Mesangial cell (primary cell): ENCODE results near the gene LGR4. TPM values are rescaled to one million over a fixed set of nuclear protein-coding genes. Genes with fewer than 3 reads are reported as not detected.

Experiments used
- total RNA-seq: library from RNA; depleted of rRNA; stranded (reverse); fragments of >200 nt; gene quantifications from 2 replicates; pipeline ENCODE4 v1.2.3, GENCODE V29; 2015

Gene LGR4, protein sequence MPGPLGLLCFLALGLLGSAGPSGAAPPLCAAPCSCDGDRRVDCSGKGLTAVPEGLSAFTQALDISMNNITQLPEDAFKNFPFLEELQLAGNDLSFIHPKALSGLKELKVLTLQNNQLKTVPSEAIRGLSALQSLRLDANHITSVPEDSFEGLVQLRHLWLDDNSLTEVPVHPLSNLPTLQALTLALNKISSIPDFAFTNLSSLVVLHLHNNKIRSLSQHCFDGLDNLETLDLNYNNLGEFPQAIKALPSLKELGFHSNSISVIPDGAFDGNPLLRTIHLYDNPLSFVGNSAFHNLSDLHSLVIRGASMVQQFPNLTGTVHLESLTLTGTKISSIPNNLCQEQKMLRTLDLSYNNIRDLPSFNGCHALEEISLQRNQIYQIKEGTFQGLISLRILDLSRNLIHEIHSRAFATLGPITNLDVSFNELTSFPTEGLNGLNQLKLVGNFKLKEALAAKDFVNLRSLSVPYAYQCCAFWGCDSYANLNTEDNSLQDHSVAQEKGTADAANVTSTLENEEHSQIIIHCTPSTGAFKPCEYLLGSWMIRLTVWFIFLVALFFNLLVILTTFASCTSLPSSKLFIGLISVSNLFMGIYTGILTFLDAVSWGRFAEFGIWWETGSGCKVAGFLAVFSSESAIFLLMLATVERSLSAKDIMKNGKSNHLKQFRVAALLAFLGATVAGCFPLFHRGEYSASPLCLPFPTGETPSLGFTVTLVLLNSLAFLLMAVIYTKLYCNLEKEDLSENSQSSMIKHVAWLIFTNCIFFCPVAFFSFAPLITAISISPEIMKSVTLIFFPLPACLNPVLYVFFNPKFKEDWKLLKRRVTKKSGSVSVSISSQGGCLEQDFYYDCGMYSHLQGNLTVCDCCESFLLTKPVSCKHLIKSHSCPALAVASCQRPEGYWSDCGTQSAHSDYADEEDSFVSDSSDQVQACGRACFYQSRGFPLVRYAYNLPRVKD
- total RNA-seq = 27.2 and 41.5 TPM in 2 replicates

DNA sequence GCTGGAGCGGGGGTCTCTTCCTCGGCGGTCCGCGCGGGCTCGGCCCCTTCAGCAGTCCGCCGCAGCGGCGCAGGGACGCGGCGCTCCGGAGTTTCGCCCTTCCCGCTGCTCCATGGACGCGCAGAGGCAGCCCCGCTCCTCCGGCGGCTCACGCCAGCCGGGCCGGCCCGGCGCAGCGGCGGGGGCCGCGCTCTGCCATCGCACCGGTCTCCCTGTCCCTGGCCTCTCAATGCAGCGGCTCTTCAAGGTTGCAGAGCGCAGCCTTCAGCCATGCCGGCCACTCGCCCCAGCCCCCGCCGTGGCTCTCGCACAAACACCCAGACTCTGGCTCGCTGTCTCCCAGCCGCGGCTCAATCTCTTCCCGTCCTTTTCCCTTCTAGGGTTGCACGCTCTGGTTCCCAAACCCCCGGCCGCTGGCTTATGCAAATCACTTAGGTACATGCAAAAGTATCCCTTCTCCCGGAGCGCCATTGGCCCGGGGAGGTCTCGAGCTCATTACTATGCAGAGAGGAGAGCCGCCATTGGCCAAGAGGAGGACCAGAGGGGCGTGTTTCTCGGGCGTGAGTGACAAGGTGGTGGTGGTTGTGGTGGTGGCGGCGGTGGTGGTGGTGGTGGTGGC is at the start of gene LGR4:
Gene LGR4, minus strand, starts transcription at position 393 of the 619 bp plus-strand sequence. CDS start 488 bp downstream, outside the sequence.

DNA sequence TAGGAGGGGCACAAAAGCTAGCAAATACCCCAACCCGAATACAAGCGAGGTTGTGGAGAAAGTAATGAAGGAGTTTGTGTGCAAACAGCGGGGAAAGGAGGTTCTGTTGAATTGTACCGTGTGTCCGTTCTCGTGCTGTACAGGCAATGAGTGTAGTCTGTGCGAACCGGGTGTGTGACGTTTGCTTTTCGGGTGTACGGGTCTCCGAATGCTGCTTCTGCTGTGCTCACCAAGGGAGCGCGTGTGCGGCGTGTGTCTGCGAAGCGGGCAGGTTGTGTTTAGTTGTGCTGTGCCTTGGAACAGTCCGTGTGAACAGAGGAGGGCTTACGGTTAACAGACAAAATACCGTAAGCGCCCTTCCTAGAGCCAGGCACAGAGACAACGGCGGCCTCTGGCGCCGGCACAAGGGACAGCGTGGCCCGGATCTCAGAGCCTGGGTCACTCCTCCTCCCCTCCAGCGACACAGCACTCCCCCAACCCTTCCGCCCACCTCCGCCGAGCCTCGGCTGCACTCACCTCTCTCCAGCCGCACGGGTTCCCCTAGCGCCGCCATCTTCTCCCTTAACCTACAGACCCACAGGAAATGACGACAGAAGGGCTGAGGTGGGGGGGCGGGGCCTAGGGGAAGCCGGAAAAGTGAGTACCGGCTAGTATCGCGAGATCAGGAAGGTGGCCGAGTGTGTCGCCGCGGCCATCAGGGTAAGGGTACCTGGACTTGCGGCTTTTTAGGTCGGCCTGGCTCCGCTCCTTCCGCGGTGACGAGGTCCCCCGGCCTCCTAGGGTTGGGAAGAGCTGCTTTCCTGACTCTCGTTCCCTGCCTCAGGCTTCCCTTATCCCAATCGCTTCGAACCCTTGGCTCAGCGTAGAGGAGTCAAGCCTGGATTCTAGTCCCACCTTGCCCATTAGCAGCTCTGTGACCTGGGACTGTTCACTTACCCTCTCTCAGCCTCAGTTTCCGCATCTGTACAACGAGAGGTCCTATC is 33.9 kb upstream of the LGR4 start, which contains the start of gene LIN7C:
Gene LIN7C, minus strand, starts transcription at position 570 of the 983 bp plus-strand sequence. Its CDS starts 17 bp downstream, at position 553.

DNA sequence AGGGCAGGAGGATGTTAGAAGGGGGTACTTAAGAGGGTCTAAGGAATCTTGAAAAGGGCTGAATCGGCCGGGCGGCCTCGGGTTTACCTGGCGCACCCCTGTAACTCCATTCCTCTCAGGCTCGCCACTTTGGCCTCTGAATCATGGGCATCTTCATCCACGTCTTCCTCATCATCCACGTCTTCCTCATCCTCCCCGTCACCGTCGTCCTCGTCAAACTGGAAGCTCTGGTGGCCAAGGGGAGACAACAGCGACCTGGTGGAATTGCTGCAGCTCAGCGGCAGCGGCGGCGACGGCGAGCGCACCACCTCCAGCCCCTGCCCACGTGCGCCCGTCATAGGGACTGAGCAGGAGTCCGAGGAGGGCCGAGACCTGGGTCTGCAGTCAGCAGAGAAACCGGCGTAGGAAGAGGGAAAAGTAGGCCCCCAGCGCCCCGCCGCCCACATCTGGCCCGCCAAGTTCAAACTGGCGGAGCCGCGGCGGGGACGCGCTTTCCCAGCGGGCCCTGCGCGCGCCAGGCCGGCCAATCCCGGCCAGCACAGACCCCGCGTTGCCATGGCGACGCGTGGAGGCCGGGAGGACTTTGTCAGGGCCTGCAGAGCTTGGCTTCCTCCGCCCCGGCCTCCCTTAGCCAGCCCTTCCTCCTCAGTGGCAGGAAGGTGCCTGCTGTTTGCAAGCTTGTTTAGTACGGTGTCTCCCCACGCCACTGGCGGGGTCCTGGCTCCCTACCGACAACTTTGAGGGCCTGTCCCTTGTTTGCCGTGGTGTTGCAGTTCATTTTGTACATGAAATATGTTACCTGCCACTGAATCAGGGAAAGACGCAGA is 109.6 kb downstream of the LGR4 start, which contains the start of gene CCDC34:
Gene CCDC34, minus strand, starts transcription at position 467 of the 827 bp plus-strand sequence. Its CDS starts 21 bp downstream, at position 446.

Other genes starting within 250 kb of the LGR4 start
- 1.4 and 3.6 TPM in 2 replicates for gene CCDC34, start 109.6 kb downstream of the LGR4 start, total RNA-seq
- gene LIN7C, start 34.0 kb upstream of the LGR4 start, total RNA-seq = 17.1 and 21.2 TPM in 2 replicates
- 6.5 and 14.7 TPM in 2 replicates for gene BDNF, start 227.7 kb upstream of the LGR4 start, total RNA-seq